Astrocyte (in vitro differentiated cells and primary cell): Measurements from ENCODE around the gene AVPR2. TPM values are rescaled to one million over a fixed set of nuclear protein-coding genes. Genes with fewer than 3 reads are reported as not detected.

ENCODE experiments used
- DNase-seq: peaks from one replicate; pipeline ENCODE4 v3.0.0-alpha.2; 2010; ENCODE audit warnings: low read depth
- FAIRE-seq: peaks from 2 replicates; lab custom pipeline; 2011; peaks lifted over from hg19 to GRCh38; lab: Jason Lieb, UNC
- H2AFZ ChIP-seq: 2 replicates; pipeline ENCODE4 v1.6.0; 2012; ENCODE audit warnings: low read depth, low read length, inconsistent platforms
- H3K27ac ChIP-seq: 2 replicates; pipeline ENCODE4 v1.5.1; 2011; ENCODE audit warnings: low read depth, low read length, inconsistent platforms
- H3K27me3 ChIP-seq: 2 replicates; pipeline ENCODE4 v1.6.0; 2011; ENCODE audit warnings: low read length, inconsistent platforms; ENCODE audit not compliant: insufficient read depth
- H3K36me3 ChIP-seq: 2 replicates; pipeline ENCODE4 v1.5.1; 2011; ENCODE audit warnings: low read length, inconsistent platforms; ENCODE audit not compliant: insufficient read depth
- H3K4me1 ChIP-seq: 2 replicates; pipeline ENCODE4 v1.5.1; 2011; ENCODE audit warnings: low read length, inconsistent platforms; ENCODE audit not compliant: insufficient read depth
- H3K4me2 ChIP-seq: 2 replicates; pipeline ENCODE4 v1.6.0; 2012; ENCODE audit warnings: low read length, inconsistent platforms
- H3K4me3 ChIP-seq: 2 replicates; pipeline ENCODE4 v1.5.1; 2011; ENCODE audit warnings: low read depth, mild to moderate bottlenecking, low read length, inconsistent platforms; ENCODE audit not compliant: insufficient read depth
- H3K79me2 ChIP-seq: 2 replicates; pipeline ENCODE4 v1.6.0; 2012; ENCODE audit warnings: mild to moderate bottlenecking, low read length, inconsistent platforms; ENCODE audit not compliant: insufficient read depth
- H3K9ac ChIP-seq: 2 replicates; pipeline ENCODE4 v1.6.0; 2012; ENCODE audit warnings: mild to moderate bottlenecking, low read length, inconsistent platforms
- H3K9me3 ChIP-seq: 2 replicates; pipeline ENCODE4 v1.5.1; 2012; ENCODE audit warnings: low read depth, mild to moderate bottlenecking, low read length, inconsistent platforms; ENCODE audit not compliant: insufficient read depth
- H4K20me1 ChIP-seq: 2 replicates; pipeline ENCODE4 v1.6.0; 2012; ENCODE audit warnings: low read length, inconsistent platforms; ENCODE audit not compliant: insufficient read depth
- H3K27ac Mint-ChIP-seq: one replicate; pipeline ENCODE4 v1.8.0; 2021; ENCODE audit warnings: mild to moderate bottlenecking, mixed read lengths; ENCODE audit not compliant: unreplicated experiment
- H3K27me3 Mint-ChIP-seq: one replicate; pipeline ENCODE4 v1.8.0; 2021; ENCODE audit warnings: low read depth, mixed read lengths; ENCODE audit not compliant: unreplicated experiment
- H3K36me3 Mint-ChIP-seq: one replicate; pipeline ENCODE4 v1.8.0; 2021; ENCODE audit warnings: low read depth, mixed read lengths; ENCODE audit not compliant: unreplicated experiment
- H3K4me1 Mint-ChIP-seq: one replicate; pipeline ENCODE4 v1.8.0; 2021; ENCODE audit warnings: low read depth, mixed read lengths; ENCODE audit not compliant: unreplicated experiment
- H3K4me3 Mint-ChIP-seq: one replicate; pipeline ENCODE4 v1.8.0; 2021; ENCODE audit warnings: mild to moderate bottlenecking, moderate library complexity, mixed read lengths; ENCODE audit not compliant: unreplicated experiment
- H3K9me3 Mint-ChIP-seq: one replicate; pipeline ENCODE4 v1.8.0; 2021; ENCODE audit warnings: mild to moderate bottlenecking, mixed read lengths; ENCODE audit not compliant: unreplicated experiment
- CTCF ChIP-seq: IDR thresholded peaks from 2 replicates; pipeline ENCODE4 v1.5.1; 2011; ENCODE audit warnings: low read depth, mild to moderate bottlenecking, inconsistent platforms, low read length, moderate library complexity; ENCODE audit not compliant: insufficient read depth
- EZH2 ChIP-seq: IDR thresholded peaks from 2 replicates; pipeline ENCODE4 v1.6.1; 2012; ENCODE audit warnings: mild to moderate bottlenecking, low read length, inconsistent platforms; ENCODE audit not compliant: insufficient read depth
- total RNA-seq: library from RNA; stranded (reverse); gene quantifications from 2 replicates; pipeline ENCODE4 v1.2.1, GENCODE V29; 2021

The AVPR2 gene
- total RNA-seq, 1 donor from 2014 or later: not detected

DNA sequence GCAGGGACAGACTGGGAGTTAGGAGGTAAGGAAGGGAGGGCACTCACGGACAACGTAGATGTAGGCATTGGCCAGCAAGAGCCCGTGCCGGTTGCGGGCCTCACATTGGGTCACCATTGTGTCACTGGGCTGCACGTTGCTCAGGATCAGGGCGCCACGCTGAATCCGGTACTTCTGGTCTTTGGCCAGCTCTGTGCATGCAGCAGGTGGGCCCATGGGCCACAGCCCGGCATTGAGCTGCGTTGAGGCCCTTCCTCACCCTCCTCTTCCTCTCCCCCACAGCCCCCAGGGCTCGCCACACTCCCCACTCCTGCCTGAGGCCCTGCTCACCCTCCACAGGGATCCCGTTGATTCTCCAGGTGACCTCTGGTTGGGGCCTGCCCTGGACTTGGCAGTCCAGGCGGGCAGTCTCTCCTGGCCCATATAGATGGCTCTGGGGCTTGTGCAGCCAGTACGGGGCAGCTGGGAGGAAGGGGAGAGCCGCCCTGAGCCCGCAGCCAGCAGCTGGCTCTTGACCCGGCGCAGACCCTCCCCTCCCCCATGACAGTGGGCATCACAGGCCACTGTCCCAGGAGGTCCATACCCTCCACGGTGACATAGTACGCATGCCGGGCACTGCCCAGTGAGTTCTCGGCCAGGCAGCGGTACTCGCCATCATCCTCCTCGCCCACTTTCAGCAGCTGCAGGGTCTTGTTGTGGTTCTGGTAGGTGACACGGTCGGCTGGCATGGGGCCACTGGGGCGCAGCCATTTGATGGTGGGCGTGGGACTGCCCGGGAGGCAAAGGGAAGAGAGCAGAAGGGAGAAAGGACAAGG lies 34.8 kb upstream of the AVPR2 start:
- no peak overlapping the region for H3K27ac ChIP-seq
- H3K9ac ChIP-seq: no peak overlapping the region
- no peaks in the 10 kb centered on the region for H3K27me3 Mint-ChIP-seq
- no peak overlapping the region for H3K4me3 ChIP-seq
- no peaks in the 10 kb centered on the region for H3K9me3 ChIP-seq
- no peaks in the 10 kb centered on the region for H4K20me1 ChIP-seq
- TF ChIP-seq EZH2 (no peak), CTCF (no peak)
- no peaks in the 10 kb centered on the region for H3K4me1 ChIP-seq
- peaks cover 7% of the 10 kb centered on the region for H3K4me1 Mint-ChIP-seq
- H3K36me3 Mint-ChIP-seq: peaks cover 6% of the 10 kb centered on the region
- peaks cover 2% of the 10 kb centered on the region for H3K27me3 ChIP-seq
- DNase-seq (no peak), FAIRE-seq (no peak)
- H3K9me3 Mint-ChIP-seq: no peaks in the 10 kb centered on the region
- no peak overlapping the region for H3K4me2 ChIP-seq
- no peaks in the 10 kb centered on the region for H3K36me3 ChIP-seq
- H3K27ac Mint-ChIP-seq: no peak overlapping the region
- no peaks in the 10 kb centered on the region for H3K79me2 ChIP-seq
- no peak overlapping the region for H2AFZ ChIP-seq
- no peak overlapping the region for H3K4me3 Mint-ChIP-seq

- no peak overlapping the region for H3K4me3 ChIP-seq
- TF ChIP-seq CTCF: no peak
- no peak for TF ChIP-seq EZH2
- DNase-seq: no peak
- H3K27me3 ChIP-seq: peaks cover 2% of the 10 kb centered on the region
- no peaks in the 10 kb centered on the region for H3K79me2 ChIP-seq
- H3K4me1 Mint-ChIP-seq: peaks cover 12% of the 10 kb centered on the region
- H3K4me3 Mint-ChIP-seq: no peak overlapping the region
- no peak overlapping the region for H3K27ac ChIP-seq
- H3K36me3 Mint-ChIP-seq: peaks cover 8% of the 10 kb centered on the region
- no peaks in the 10 kb centered on the region for H3K4me1 ChIP-seq
- H4K20me1 ChIP-seq: no peaks in the 10 kb centered on the region
- H3K4me2 ChIP-seq: no peak overlapping the region
- H3K9me3 Mint-ChIP-seq: no peaks in the 10 kb centered on the region
- H3K27ac Mint-ChIP-seq: no peak overlapping the region
- no peaks in the 10 kb centered on the region for H3K27me3 Mint-ChIP-seq
- no peak overlapping the region for H2AFZ ChIP-seq
- H3K9me3 ChIP-seq: no peaks in the 10 kb centered on the region
- no peak overlapping the region for H3K9ac ChIP-seq
- no peak for FAIRE-seq
- H3K36me3 ChIP-seq: no peaks in the 10 kb centered on the region
Observed at GRCh38 chrX:153870288-153870690, 34.2 kb upstream of the AVPR2 start.

- H3K27ac ChIP-seq: no peak overlapping the region
- H2AFZ ChIP-seq: no peak overlapping the region
- no peaks in the 10 kb centered on the region for H3K27me3 Mint-ChIP-seq
- peaks cover 6% of the 10 kb centered on the region for H3K36me3 Mint-ChIP-seq
- H3K4me2 ChIP-seq: no peak overlapping the region
- H3K27me3 ChIP-seq: peaks cover 2% of the 10 kb centered on the region
- no peak overlapping the region for H3K27ac Mint-ChIP-seq
- FAIRE-seq (no peak), DNase-seq (no peak)
- TF ChIP-seq CTCF: no peak
- TF ChIP-seq EZH2: no peak
- H3K9me3 Mint-ChIP-seq: no peaks in the 10 kb centered on the region
- H3K9me3 ChIP-seq: no peaks in the 10 kb centered on the region
- no peaks in the 10 kb centered on the region for H3K4me1 ChIP-seq
- no peak overlapping the region for H3K9ac ChIP-seq
- H3K79me2 ChIP-seq: no peaks in the 10 kb centered on the region
- no peaks in the 10 kb centered on the region for H3K36me3 ChIP-seq
- H3K4me3 ChIP-seq: no peak overlapping the region
- H4K20me1 ChIP-seq: no peaks in the 10 kb centered on the region
- peaks cover 12% of the 10 kb centered on the region for H3K4me1 Mint-ChIP-seq
- no peak overlapping the region for H3K4me3 Mint-ChIP-seq
Observed at GRCh38 chrX:153870791-153871360, 33.6 kb upstream of the AVPR2 start.
